Measurements from ENCODE around the gene RAPGEF3.

DNA sequence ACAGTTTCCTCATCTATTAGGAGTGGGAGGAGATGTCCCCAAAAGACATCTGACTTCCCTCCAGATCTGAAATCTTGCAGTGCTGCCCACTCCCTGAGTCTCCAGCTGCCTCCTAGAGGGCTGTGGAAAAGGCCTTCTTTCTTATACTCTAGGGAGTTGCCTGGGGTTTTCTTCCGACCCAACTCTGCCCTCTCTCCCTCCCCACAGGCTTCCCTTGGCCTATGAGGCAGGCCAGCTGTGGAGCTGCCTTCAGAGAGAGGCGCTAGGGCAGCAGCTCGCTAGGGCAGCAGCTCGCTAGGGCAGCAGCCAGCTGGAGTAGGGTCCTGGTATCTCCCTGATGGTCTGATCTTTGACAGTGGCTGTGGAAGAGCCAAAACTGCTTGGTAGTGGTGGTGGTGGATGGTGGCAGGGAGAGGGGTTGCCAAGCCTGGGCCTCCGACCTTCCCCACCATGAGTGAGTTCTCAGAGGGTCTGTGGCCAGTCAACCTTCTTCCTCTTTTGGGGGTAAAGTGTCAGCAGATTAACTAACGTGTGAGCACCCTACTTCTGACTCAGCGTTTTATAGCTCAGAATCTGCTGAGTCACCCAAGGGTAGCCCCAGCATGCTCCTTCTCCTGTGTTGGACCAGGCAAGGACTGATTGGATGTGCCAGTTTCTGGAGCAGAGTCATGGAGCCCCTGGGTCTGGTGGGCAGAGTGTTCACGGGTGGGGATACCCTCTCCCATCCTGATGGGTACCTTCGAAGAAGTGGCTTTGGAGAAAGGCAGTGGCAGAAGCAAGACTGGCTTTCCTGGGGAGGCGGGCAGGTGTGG is 16.6 kb upstream of the RAPGEF3 start:
- TF ChIP-seq EZH2phosphoT487 (IDR thresholded peaks at IDR 0.05; ENCODE audit: borderline replicate concordance): no peak
- TF ChIP-seq, protein P1, sequence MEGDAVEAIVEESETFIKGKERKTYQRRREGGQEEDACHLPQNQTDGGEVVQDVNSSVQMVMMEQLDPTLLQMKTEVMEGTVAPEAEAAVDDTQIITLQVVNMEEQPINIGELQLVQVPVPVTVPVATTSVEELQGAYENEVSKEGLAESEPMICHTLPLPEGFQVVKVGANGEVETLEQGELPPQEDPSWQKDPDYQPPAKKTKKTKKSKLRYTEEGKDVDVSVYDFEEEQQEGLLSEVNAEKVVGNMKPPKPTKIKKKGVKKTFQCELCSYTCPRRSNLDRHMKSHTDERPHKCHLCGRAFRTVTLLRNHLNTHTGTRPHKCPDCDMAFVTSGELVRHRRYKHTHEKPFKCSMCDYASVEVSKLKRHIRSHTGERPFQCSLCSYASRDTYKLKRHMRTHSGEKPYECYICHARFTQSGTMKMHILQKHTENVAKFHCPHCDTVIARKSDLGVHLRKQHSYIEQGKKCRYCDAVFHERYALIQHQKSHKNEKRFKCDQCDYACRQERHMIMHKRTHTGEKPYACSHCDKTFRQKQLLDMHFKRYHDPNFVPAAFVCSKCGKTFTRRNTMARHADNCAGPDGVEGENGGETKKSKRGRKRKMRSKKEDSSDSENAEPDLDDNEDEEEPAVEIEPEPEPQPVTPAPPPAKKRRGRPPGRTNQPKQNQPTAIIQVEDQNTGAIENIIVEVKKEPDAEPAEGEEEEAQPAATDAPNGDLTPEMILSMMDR (conservative IDR thresholded peaks at IDR 0.05; ENCODE audit: low read length): no peak
